Progenitor cell of endocrine pancreas (in vitro differentiated cells): ENCODE results near the gene DENND1B. TPM values are rescaled to one million over a fixed set of nuclear protein-coding genes. Genes with fewer than 3 reads are reported as not detected.

Experiments
- DNase-seq: peaks from one replicate; pipeline ENCODE4 v3.0.0; 2021; ENCODE audit warnings: low spot score; ENCODE audit not compliant: unreplicated experiment
- H3K27ac Mint-ChIP-seq: 2 replicates; pipeline ENCODE4 v1.8.0; 2021; ENCODE audit warnings: mild to moderate bottlenecking, moderate library complexity, mixed read lengths
- H3K27me3 Mint-ChIP-seq: 2 replicates; pipeline ENCODE4 v1.8.0; 2021; ENCODE audit warnings: mixed read lengths
- H3K36me3 Mint-ChIP-seq: 2 replicates; pipeline ENCODE4 v1.8.0; 2022; ENCODE audit warnings: mixed read lengths; ENCODE audit not compliant: insufficient read depth
- H3K4me1 Mint-ChIP-seq: 2 replicates; pipeline ENCODE4 v1.8.0; 2021; ENCODE audit warnings: low read depth, mixed read lengths
- H3K4me3 Mint-ChIP-seq: 2 replicates; pipeline ENCODE4 v1.8.0; 2021; ENCODE audit warnings: low read depth, mild to moderate bottlenecking, moderate library complexity, mixed read lengths
- H3K9me3 Mint-ChIP-seq: 2 replicates; pipeline ENCODE4 v1.8.0; 2021; ENCODE audit warnings: low read depth, mixed read lengths
- CTCF ChIP-seq: fragments of 200-600 bp; sonication (generic); IDR thresholded peaks from one replicate; pipeline ENCODE4 v1.5.0; 2021; ENCODE audit warnings: antibody characterized with exemption, mild to moderate bottlenecking; ENCODE audit not compliant: unreplicated experiment
- total RNA-seq: library from RNA; stranded (reverse); gene quantifications from 2 replicates; pipeline ENCODE4 v1.2.1, GENCODE V29; 2021

The DENND1B gene
- total RNA-seq, 1 donor from 2014 or later = 15.7 TPM

GRCh38 chr1:197638316-197638715 is 137.0 kb downstream of the DENND1B start:
- TF ChIP-seq CTCF = no peak
- DNase-seq = no peak
- peaks cover 6% of the 10 kb centered on the region for H3K36me3 Mint-ChIP-seq
- no peaks in the 10 kb centered on the region for H3K4me1 Mint-ChIP-seq
- no peaks in the 10 kb centered on the region for H3K27me3 Mint-ChIP-seq
- peak overlapping the region; percentile 45 for H3K27ac Mint-ChIP-seq
- H3K4me3 Mint-ChIP-seq = no peak overlapping the region
- H3K9me3 Mint-ChIP-seq = no peaks in the 10 kb centered on the region

- no peak for TF ChIP-seq CTCF
- Mint-ChIP-seq H3K36me3 (peaks cover 8% of the 10 kb centered on the region), H3K9me3 (no peaks in the 10 kb centered on the region), H3K27ac (no peak overlapping the region), H3K4me1 (no peaks in the 10 kb centered on the region), H3K27me3 (no peaks in the 10 kb centered on the region), H3K4me3 (no peak overlapping the region)
- DNase-seq = no peak
Measured at GRCh38 chr1:197637406-197637805, 137.9 kb downstream of the DENND1B start.

- DNase-seq = no peak
- Mint-ChIP-seq H3K9me3 (peaks cover 4% of the 10 kb centered on the region), H3K36me3 (peaks cover 10% of the 10 kb centered on the region), H3K4me1 (no peaks in the 10 kb centered on the region), H3K27me3 (no peaks in the 10 kb centered on the region), H3K4me3 (no peak overlapping the region), H3K27ac (no peak overlapping the region)
- TF ChIP-seq CTCF = no peak
Measured at GRCh38 chr1:197633447-197634078, 141.7 kb downstream of the DENND1B start.

GRCh38 chr1:197632651-197633050 is 142.6 kb downstream of the DENND1B start:
- no peak for DNase-seq
- TF ChIP-seq CTCF = no peak
- H3K9me3 Mint-ChIP-seq = peaks cover 7% of the 10 kb centered on the region

GRCh38 chr1:197632005-197632404 is 143.3 kb downstream of the DENND1B start:
- no peak for TF ChIP-seq CTCF
- no peaks in the 10 kb centered on the region for H3K4me1 Mint-ChIP-seq
- peaks cover 12% of the 10 kb centered on the region for H3K36me3 Mint-ChIP-seq
- H3K27ac Mint-ChIP-seq = no peak overlapping the region
- peaks cover 7% of the 10 kb centered on the region for H3K9me3 Mint-ChIP-seq
- no peak overlapping the region for H3K4me3 Mint-ChIP-seq
- no peaks in the 10 kb centered on the region for H3K27me3 Mint-ChIP-seq
- no peak for DNase-seq

More at GRCh38 chr1:197632651-197633050, 142.6 kb downstream of the DENND1B start:
- Mint-ChIP-seq H3K36me3 (peaks cover 12% of the 10 kb centered on the region), H3K4me1 (no peaks in the 10 kb centered on the region), H3K27ac (no peak overlapping the region), H3K4me3 (no peak overlapping the region), H3K27me3 (no peaks in the 10 kb centered on the region)
